ENCODE measurements around the gene RARRES1.
"Not testable (repeated sequence)": the region's sequence is repeated elsewhere in the genome, so short reads cannot be mapped to it uniquely, and the experiment has no call there.

Gene RARRES1

GRCh38 chr3:158696618-158697017 lies 35.6 kb downstream of the RARRES1 start:
- DNase-seq (ENCODE audit: low read depth, low spot score) = no peak

GRCh38 chr3:158693866-158694456 lies 38.3 kb downstream of the RARRES1 start:
- DNase-seq (ENCODE audit: low read depth, low spot score) = not testable (repeated sequence)

GRCh38 chr3:158685159-158685558 lies 47.1 kb downstream of the RARRES1 start:
- no peak for DNase-seq (ENCODE audit: low read depth, low spot score)

- DNase-seq (ENCODE audit: low read depth, low spot score) = no peak
These were observed 48.9 kb downstream of the RARRES1 start for GRCh38 chr3:158683230-158683962.

- DNase-seq (ENCODE audit: low read depth, low spot score) = no peak
These were observed 51.4 kb downstream of the RARRES1 start for GRCh38 chr3:158680861-158681260.

- DNase-seq (ENCODE audit: low read depth, low spot score) = no peak
These were observed 52.7 kb downstream of the RARRES1 start for GRCh38 chr3:158679547-158680000.

GRCh38 chr3:158678687-158679086 lies 53.6 kb downstream of the RARRES1 start:
- DNase-seq (ENCODE audit: low read depth, low spot score) = no peak

GRCh38 chr3:158672215-158673176 lies 59.8 kb downstream of the RARRES1 start, which contains the start of gene LXN:
TSS of gene LXN (minus strand) at chr3:158672648. CDS start at chr3:158672478, 170 bp downstream.
- peak; percentile 97 for DNase-seq (ENCODE audit: low read depth, low spot score)

- DNase-seq (ENCODE audit: low read depth, low spot score) = peak; percentile 4
These were observed 60.4 kb downstream of the RARRES1 start for GRCh38 chr3:158671821-158672214.

- DNase-seq (ENCODE audit: low read depth, low spot score) = no peak
These were observed 63.8 kb downstream of the RARRES1 start for GRCh38 chr3:158668506-158668905.

- DNase-seq (ENCODE audit: low read depth, low spot score) = no peak
These were observed 65.8 kb downstream of the RARRES1 start for GRCh38 chr3:158666416-158666815.

GRCh38 chr3:158663832-158664231 lies 68.4 kb downstream of the RARRES1 start:
- DNase-seq (ENCODE audit: low read depth, low spot score) = no peak

GRCh38 chr3:158663246-158663645 lies 69.0 kb downstream of the RARRES1 start:
- DNase-seq (ENCODE audit: low read depth, low spot score) = no peak

- no peak for DNase-seq (ENCODE audit: low read depth, low spot score)
These were observed 71.5 kb downstream of the RARRES1 start for GRCh38 chr3:158660711-158661110.

GRCh38 chr3:158659454-158660237 lies 72.6 kb downstream of the RARRES1 start:
- peak; percentile 33 for DNase-seq (ENCODE audit: low read depth, low spot score)

- no peak for DNase-seq (ENCODE audit: low read depth, low spot score)
These were observed 73.4 kb downstream of the RARRES1 start for GRCh38 chr3:158658889-158659288.

GRCh38 chr3:158652463-158652862 lies 79.8 kb downstream of the RARRES1 start:
- no peak for DNase-seq (ENCODE audit: low read depth, low spot score)

- no peak for DNase-seq (ENCODE audit: low read depth, low spot score)
These were observed 81.1 kb downstream of the RARRES1 start for GRCh38 chr3:158651192-158651591.

GRCh38 chr3:158649791-158650190 lies 82.5 kb downstream of the RARRES1 start:
- no peak for DNase-seq (ENCODE audit: low read depth, low spot score)
